Measurements from ENCODE around the gene GRID2. TPM values are rescaled to one million over a fixed set of nuclear protein-coding genes. Genes with fewer than 3 reads are reported as not detected.

Gene GRID2
- total and polyA plus RNA-seq, 9 of the 15 experiments (the other 6 are each of a cell fraction or from before 2014, with no cell fraction given) = 0.04 TPM; not detected in 7

DNA sequence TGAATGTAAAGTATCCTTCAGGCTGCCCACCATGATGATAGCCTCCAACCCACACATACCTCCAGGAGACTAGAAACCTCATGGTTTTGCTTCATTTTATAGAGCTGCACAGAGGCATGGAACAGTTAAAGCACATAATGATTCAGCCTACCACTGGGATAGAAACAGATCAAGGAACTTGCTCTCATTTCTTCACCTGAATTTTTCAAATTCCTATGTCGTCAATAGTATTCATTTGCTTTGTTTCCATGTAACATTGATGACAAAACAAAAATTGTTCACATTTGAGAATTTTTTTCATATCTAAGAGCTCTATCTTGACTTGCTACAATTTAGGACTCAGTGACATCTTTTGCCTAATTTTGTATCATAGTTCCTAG is 1473.3 kb downstream of the GRID2 start (continued):
- TF ChIP-seq, protein P1, sequence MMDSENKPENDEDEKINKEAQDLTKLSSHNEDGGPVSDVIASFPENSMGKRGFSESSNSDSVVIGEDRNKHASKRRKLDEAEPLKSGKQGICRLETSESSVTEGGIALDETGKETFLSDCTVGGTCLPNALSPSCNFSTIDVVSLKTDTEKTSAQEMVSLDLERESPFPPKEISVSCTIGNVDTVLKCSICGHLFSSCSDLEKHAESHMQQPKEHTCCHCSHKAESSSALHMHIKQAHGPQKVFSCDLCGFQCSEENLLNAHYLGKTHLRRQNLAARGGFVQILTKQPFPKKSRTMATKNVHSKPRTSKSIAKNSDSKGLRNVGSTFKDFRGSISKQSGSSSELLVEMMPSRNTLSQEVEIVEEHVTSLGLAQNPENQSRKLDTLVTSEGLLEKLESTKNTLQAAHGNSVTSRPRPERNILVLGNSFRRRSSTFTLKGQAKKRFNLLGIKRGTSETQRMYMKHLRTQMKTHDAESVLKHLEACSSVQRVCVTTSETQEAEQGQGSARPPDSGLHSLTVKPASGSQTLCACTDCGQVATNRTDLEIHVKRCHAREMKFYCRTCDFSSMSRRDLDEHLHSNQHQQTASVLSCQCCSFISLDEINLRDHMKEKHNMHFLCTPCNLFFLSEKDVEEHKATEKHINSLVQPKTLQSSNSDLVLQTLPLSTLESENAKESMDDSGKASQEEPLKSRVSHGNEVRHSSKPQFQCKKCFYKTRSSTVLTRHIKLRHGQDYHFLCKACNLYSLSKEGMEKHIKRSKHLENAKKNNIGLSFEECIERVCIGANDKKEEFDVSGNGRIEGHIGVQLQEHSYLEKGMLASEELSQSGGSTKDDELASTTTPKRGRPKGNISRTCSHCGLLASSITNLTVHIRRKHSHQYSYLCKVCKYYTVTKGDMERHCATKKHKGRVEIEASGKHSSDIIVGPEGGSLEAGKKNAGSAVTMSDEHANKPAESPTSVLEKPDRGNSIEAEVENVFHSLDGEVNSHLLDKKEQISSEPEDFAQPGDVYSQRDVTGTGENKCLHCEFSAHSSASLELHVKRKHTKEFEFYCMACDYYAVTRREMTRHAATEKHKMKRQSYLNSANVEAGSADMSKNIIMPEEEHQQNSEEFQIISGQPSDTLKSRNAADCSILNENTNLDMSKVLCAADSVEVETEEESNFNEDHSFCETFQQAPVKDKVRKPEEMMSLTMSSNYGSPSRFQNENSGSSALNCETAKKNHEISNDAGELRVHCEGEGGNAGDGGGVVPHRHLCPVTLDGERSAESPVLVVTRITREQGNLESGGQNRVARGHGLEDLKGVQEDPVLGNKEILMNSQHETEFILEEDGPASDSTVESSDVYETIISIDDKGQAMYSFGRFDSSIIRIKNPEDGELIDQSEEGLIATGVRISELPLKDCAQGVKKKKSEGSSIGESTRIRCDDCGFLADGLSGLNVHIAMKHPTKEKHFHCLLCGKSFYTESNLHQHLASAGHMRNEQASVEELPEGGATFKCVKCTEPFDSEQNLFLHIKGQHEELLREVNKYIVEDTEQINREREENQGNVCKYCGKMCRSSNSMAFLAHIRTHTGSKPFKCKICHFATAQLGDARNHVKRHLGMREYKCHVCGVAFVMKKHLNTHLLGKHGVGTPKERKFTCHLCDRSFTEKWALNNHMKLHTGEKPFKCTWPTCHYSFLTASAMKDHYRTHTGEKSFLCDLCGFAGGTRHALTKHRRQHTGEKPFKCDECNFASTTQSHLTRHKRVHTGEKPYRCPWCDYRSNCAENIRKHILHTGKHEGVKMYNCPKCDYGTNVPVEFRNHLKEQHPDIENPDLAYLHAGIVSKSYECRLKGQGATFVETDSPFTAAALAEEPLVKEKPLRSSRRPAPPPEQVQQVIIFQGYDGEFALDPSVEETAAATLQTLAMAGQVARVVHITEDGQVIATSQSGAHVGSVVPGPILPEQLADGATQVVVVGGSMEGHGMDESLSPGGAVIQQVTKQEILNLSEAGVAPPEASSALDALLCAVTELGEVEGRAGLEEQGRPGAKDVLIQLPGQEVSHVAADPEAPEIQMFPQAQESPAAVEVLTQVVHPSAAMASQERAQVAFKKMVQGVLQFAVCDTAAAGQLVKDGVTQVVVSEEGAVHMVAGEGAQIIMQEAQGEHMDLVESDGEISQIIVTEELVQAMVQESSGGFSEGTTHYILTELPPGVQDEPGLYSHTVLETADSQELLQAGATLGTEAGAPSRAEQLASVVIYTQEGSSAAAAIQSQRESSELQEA (IDR thresholded peaks at IDR 0.05; ENCODE audit: low read depth) = no peak
- TF ChIP-seq ZBED1 (IDR thresholded peaks at IDR 0.05) (no peak), POU5F1 (IDR thresholded peaks at IDR 0.05; ENCODE audit: borderline replicate concordance, low read depth, low read length, partially characterized antibody) (no peak), STAT5B (CRISPR knock-in tag; IDR thresholded peaks at IDR 0.05) (no peak), GTF2F1 (IDR thresholded peaks at IDR 0.05; ENCODE audit: low read depth, low read length) (no peak), MAX (CRISPR knock-in tag; IDR thresholded peaks at IDR 0.05) (no peak), MAFG (tag; conservative IDR thresholded peaks at IDR 0.05) (no peak), NCOA1 (IDR thresholded peaks at IDR 0.05; ENCODE audit: low read depth) (no peak), MYNN (IDR thresholded peaks at IDR 0.05) (no peak), MYNN (CRISPR knock-in tag; IDR thresholded peaks at IDR 0.05) (no peak), DACH1 (IDR thresholded peaks at IDR 0.05; ENCODE audit: partially characterized antibody) (no peak)
